A204.1 (cell line): ENCODE data around the gene TMC8.
"Not testable (repeated sequence)": the region's sequence is repeated elsewhere in the genome, so short reads cannot be mapped to it uniquely, and the experiment has no call there.

Source experiments
- FAIRE-seq: peaks from 2 replicates; lab custom pipeline; 2012; peaks lifted over from hg19 to GRCh38; lab: Jason Lieb, UNC

The TMC8 gene, protein sequence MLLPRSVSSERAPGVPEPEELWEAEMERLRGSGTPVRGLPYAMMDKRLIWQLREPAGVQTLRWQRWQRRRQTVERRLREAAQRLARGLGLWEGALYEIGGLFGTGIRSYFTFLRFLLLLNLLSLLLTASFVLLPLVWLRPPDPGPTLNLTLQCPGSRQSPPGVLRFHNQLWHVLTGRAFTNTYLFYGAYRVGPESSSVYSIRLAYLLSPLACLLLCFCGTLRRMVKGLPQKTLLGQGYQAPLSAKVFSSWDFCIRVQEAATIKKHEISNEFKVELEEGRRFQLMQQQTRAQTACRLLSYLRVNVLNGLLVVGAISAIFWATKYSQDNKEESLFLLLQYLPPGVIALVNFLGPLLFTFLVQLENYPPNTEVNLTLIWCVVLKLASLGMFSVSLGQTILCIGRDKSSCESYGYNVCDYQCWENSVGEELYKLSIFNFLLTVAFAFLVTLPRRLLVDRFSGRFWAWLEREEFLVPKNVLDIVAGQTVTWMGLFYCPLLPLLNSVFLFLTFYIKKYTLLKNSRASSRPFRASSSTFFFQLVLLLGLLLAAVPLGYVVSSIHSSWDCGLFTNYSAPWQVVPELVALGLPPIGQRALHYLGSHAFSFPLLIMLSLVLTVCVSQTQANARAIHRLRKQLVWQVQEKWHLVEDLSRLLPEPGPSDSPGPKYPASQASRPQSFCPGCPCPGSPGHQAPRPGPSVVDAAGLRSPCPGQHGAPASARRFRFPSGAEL

GRCh38 chr17:78130437-78131101 lies at the start of gene TMC8:
TSS of gene TMC8 (plus strand) at chr17:78130771. CDS start at chr17:78131589, 818 bp downstream.
- FAIRE-seq, result no peak

DNA sequence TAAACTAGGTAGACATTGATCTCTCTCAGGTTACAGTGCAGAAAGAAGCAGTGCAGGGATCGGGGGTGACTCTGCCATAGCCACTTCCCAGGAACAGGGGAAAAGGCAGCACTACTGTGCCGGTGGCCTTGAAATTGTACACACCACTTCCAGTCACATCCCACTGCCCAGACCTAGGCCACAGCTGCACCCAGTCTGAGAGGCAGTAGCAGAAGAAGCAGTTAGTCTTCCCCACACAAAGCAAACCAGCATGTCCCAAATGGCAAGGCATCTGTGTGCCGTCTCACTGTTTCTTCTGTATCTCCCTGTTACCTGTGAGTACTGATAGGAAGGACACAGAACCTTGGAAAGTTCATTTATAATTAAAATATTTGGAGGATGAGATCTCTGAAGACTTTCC lies 49.0 kb upstream of the TMC8 start:
- no peak for FAIRE-seq

GRCh38 chr17:78082355-78082872 lies 48.2 kb upstream of the TMC8 start:
- FAIRE-seq, result not testable (repeated sequence)

GRCh38 chr17:78082988-78083387 lies 47.6 kb upstream of the TMC8 start:
- no peak for FAIRE-seq

DNA sequence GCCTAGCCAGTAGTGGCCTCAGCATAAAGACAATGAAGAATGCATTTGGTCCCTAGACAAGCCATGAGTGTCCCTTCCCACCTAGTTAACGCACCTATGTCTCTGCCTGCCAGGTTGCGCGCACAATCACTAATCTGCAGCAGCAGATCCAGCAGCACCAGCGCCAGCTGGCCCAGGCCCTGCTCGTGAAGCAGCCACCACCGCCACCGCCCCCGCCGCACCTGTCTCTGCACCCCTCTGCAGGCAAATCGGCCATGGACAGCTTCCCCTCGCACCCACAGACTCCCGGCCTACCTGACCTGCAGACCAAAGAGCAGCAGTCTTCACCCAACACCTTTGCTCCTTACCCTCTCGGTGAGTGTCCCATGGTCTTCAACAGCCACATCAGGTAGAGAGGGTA lies 43.8 kb upstream of the TMC8 start:
- no peak for FAIRE-seq

- FAIRE-seq, result no peak
Observed at GRCh38 chr17:78088529-78088928, 42.0 kb upstream of the TMC8 start.

GRCh38 chr17:78089576-78090281 lies 40.8 kb upstream of the TMC8 start:
- FAIRE-seq, result no peak

DNA sequence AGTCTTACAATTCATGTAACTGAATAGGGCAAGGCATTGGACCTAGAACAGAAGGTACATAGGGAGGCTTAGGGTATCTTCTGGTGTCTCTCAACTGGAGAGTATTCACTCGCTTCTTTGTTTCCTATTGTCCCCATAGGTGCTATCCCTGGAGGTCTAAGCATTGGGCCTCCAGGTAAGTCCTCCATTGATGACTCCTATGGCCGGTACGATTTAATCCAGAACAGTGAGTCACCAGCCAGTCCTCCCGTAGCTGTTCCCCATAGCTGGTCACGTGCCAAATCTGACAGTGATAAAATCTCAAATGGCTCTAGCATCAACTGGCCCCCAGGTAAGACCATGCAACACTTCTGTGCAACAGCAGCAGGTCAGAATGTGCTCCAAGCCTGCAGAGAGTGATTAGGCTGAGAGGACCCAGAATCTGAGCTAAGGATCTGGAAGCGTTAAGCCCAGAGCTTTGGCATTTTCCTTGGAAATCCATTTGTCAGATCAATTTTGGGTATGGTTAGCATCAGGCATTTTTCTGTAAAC lies 37.7 kb upstream of the TMC8 start:
- FAIRE-seq, result no peak

DNA sequence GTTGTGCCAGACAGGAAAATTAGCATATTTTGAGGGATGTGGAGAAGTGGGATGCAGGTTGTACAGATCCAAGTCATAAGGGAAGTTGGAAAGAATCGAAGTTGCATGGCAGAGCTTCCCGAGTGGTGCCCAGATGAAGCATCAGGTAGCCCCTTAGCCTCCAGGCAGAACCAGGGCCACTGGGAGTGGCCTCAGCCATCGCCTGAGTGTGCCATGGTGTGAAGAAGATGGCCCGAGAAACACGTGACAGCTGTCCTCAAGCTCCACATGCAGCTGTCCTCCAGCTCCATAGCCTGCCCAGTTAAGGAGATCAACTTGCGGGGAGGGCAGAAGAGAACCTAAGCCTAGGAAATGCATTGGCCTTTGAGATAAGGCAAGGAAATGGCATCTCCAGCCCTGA lies 35.5 kb upstream of the TMC8 start:
- FAIRE-seq, result no peak

DNA sequence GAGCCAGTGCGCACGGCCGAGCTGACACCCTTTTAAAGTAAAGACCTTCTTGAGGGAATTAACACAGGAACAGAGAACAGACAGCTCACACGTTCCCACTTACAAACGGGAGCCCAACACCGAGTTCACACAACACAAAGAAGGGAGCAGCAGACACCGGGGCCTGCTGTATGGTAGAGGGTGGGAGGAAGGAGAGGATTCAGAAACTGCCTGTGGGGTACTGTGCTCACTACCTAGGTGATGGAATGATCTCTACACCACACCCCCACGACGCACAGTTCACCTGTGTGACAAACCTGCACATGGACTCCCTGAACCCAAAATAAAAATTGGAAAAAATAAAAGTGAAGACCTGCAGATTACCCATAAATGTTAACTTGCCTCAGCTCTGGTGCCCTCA lies 34.5 kb upstream of the TMC8 start:
- no peak for FAIRE-seq

DNA sequence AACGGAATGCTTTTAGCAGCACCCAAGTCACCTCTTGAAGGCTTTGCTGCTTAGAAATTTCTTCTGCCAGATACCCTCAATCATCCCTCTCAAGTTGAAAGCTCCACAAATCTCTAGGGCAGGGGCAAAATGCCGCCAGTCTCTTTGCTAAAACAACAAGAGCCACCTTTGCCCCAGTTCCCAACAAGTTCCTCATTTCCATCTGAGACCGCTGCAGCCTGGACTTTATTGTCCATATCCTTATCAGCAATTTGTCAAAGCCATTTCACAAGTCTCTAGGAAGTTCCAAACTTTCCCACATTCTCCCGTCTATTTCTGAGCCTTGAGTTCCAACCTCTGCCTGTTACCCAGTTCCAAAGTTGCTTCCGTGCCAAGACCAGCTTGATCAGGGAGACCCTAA lies 29.5 kb upstream of the TMC8 start:
- FAIRE-seq, result no peak

- no peak for FAIRE-seq
Observed at GRCh38 chr17:78101542-78101941, 29.0 kb upstream of the TMC8 start.

- no peak for FAIRE-seq
Observed at GRCh38 chr17:78103311-78103710, 27.3 kb upstream of the TMC8 start.

DNA sequence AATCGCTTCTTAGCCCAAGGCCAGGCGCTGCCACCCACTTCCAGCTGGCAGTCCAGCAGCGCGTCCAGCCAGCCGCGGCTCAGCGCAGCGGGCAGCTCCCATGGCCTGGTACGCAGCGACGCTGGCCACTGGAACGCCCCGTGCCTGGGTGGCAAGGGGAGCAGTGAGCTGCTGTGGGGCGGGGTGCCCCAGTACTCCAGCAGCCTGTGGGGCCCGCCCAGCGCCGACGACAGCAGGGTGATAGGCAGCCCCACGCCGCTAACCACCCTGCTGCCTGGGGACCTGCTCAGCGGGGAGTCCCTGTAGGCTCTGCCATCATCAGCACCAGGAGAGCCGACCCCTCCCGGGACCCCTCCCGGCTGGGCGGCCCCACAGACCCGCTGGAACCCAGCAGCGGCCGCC lies 26.0 kb upstream of the TMC8 start:
- FAIRE-seq, result no peak

DNA sequence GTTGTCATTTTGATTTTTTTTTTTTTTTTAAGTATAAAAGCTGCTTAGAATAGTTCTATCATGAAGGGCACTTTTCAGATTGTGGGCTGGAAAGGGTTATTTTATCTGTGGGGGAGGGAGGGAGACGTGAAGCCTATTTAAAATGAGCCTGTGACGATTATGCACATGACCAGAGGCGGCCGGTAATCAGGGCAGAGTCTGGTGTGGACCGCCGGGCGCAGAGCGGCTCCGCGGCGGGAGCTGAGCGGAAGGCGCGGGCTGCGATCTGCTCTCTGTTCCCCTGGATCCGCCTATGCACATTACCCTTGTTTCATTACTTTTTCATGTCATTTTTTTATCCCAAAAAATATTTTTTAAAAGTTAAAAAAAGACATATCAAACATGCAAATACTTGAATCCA lies 25.5 kb upstream of the TMC8 start:
- no peak for FAIRE-seq

DNA sequence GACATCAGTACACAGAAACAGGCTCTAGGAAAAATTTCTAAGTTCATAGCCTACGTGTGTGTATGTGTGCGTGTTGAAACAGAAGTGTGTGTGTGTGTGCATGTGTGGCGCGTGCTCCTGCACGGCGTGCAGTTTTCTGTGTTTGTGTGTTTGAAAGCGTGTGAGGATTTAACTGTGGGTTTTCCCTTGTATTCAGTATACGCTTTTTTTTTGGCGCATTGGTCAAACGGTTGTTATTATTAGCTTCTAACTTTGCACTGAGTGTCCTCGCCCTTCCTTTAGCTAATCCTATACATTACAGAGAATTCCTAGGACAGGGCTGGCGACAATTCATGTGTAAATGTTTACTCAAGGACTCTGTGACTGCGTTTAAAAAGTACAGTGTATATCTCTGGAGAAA lies 25.0 kb upstream of the TMC8 start:
- no peak for FAIRE-seq

DNA sequence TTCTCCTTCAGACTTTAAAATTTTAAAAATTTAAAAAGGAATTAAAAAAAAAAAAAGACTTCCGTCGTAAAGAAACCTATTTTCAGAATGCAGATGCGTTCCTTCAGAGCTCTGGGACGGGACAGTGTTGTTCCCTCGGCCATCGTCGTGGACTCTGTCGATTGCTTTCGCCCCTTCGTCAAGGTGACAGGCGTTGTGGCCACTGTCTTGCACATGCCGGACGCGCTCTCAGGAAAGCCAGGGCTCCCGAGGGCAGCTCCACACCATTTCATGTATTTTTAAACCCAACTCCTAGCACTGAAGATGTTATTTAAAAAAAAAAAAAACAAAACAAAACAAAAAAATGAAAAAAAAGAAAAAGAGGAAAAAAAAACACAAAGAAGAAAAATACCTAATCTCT lies 24.4 kb upstream of the TMC8 start:
- no peak for FAIRE-seq

DNA sequence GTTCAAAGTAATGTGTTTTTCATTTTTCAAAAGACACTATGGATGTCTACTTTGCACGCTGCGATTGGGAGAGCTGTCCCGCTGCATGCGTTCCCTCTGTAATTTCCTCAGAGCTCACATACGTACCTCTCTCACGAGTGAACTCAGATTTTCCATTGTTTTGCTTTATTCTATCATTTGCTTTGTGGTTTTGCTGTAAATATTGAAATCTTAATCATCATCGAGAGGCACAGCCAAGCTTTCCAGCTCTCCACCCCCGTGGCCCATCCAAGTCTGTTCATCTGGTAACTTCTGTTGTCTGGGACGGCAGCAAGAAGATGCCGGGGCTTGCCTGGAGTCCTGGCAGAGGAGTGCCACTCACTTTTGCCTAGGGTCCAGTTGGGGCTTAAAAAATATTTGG lies 23.1 kb upstream of the TMC8 start:
- no peak for FAIRE-seq

DNA sequence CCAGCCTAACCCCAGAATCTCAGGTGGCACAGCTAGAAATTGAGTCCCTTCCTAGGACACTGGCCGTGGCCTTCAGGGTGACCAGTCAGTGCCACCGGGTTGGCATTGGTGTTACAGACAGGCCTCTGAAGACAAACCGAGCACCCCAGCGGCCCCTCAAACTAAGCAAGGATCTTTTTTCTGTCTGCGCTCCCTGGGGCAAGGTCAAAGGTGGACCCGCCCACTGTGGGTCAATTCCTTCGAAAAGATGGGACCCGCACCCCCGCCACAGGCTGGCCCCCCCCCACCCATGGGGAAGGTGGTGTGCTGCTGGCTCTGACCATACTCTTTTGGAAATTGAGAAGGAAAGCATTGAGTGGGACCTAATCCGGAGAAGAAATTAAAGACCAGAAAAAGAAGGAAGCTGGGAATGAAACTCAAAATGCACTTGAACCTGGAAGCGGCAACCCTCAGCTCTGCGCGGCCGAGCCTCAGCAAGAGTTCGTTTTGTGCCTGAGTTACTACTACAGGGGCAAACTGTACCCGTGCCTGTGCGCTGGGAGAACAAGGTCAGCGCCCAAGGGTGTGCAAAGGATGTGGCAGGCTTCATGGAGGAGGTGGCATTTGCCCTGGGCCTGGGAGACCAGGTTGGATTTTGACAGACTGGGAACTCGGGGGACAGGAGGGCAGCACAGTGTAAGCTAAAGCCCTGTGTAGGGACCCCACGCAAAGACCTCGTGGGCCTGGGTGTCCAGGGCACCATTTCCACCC lies 22.4 kb upstream of the TMC8 start:
- no peak for FAIRE-seq

GRCh38 chr17:78108726-78109488 lies 21.7 kb upstream of the TMC8 start:
- FAIRE-seq, result no peak

- no peak for FAIRE-seq
Observed at GRCh38 chr17:78109489-78109761, 21.1 kb upstream of the TMC8 start.
